ENCODE data around the gene LALBA.
"Not testable (repeated sequence)": the region's sequence is repeated elsewhere in the genome, so short reads cannot be mapped to it uniquely, and the experiment has no call there.

LALBA gene

GRCh38 chr12:48569946-48570345 is at the start of gene LALBA:
LALBA (minus strand) TSS chr12:48570046; CDS start chr12:48570020, 26 bp downstream.
- in situ Hi-C loops (cut with MboI; ENCODE audit: low sequenced_read_pairs): no loop called here

GRCh38 chr12:48618541-48618940 is 48.7 kb upstream of the LALBA start:
- in situ Hi-C loops (cut with MboI; ENCODE audit: low sequenced_read_pairs): no loop called here

- in situ Hi-C loops (cut with MboI; ENCODE audit: low sequenced_read_pairs): no loop called here
Observed at GRCh38 chr12:48615681-48616080, 45.8 kb upstream of the LALBA start.

- in situ Hi-C loops (cut with MboI; ENCODE audit: low sequenced_read_pairs): no loop called here
Observed at GRCh38 chr12:48613321-48613720, 43.5 kb upstream of the LALBA start.

- in situ Hi-C loops (cut with MboI; ENCODE audit: low sequenced_read_pairs): no loop called here
Observed at GRCh38 chr12:48602192-48602989, 32.5 kb upstream of the LALBA start.

GRCh38 chr12:48601013-48601756 is 31.3 kb upstream of the LALBA start:
- in situ Hi-C loops (cut with MboI; ENCODE audit: low sequenced_read_pairs): no loop called here

- in situ Hi-C loops (cut with MboI; ENCODE audit: low sequenced_read_pairs): no loop called here
Observed at GRCh38 chr12:48600552-48600951, 30.7 kb upstream of the LALBA start.

- in situ Hi-C loops (cut with MboI; ENCODE audit: low sequenced_read_pairs): no loop called here
Observed at GRCh38 chr12:48592591-48593086, 22.8 kb upstream of the LALBA start.

- in situ Hi-C loops (cut with MboI; ENCODE audit: low sequenced_read_pairs): no loop called here
Observed at GRCh38 chr12:48586361-48586760, 16.5 kb upstream of the LALBA start.

- in situ Hi-C loops (cut with MboI; ENCODE audit: low sequenced_read_pairs): no loop called here
Observed at GRCh38 chr12:48583728-48584127, 13.9 kb upstream of the LALBA start.

- in situ Hi-C loops (cut with MboI; ENCODE audit: low sequenced_read_pairs): no loop called here
Observed at GRCh38 chr12:48580831-48581230, 11.0 kb upstream of the LALBA start.

GRCh38 chr12:48572326-48572725 is 2.5 kb upstream of the LALBA start:
- in situ Hi-C loops (cut with MboI; ENCODE audit: low sequenced_read_pairs): no loop called here

- in situ Hi-C loops (cut with MboI; ENCODE audit: low sequenced_read_pairs): no loop called here
Observed at GRCh38 chr12:48567731-48568130, 2.1 kb downstream of the LALBA start.

- in situ Hi-C loops (cut with MboI; ENCODE audit: low sequenced_read_pairs): no loop called here
Observed at GRCh38 chr12:48557919-48558318, 11.9 kb downstream of the LALBA start.

GRCh38 chr12:48556631-48557030 is 13.2 kb downstream of the LALBA start:
- in situ Hi-C loops (cut with MboI; ENCODE audit: low sequenced_read_pairs): no loop called here

- in situ Hi-C loops (cut with MboI; ENCODE audit: low sequenced_read_pairs): not testable (repeated sequence)
Observed at GRCh38 chr12:48553666-48554343, 16.0 kb downstream of the LALBA start.

- in situ Hi-C loops (cut with MboI; ENCODE audit: low sequenced_read_pairs): not testable (repeated sequence)
Observed at GRCh38 chr12:48551636-48552035, 18.2 kb downstream of the LALBA start.

- in situ Hi-C loops (cut with MboI; ENCODE audit: low sequenced_read_pairs): not testable (repeated sequence)
Observed at GRCh38 chr12:48547012-48547411, 22.8 kb downstream of the LALBA start.

- in situ Hi-C loops (cut with MboI; ENCODE audit: low sequenced_read_pairs): no loop called here
Observed at GRCh38 chr12:48545833-48546469, 23.9 kb downstream of the LALBA start.

- in situ Hi-C loops (cut with MboI; ENCODE audit: low sequenced_read_pairs): no loop called here
Observed at GRCh38 chr12:48542300-48542928, 27.4 kb downstream of the LALBA start.

Data from HL-60/S4 (cell line).